Large intestine (tissue), 3 donors: ENCODE results near the gene DIAPH3. TPM values are rescaled to one million over a fixed set of nuclear protein-coding genes. Genes with fewer than 3 reads are reported as not detected.

Experiments
- DNase-seq, 2 donors: peaks; one replicate each; pipeline versions ENCODE4 v3.0.0 to v3.0.0-alpha.2; 2013
- H3K27ac ChIP-seq: one replicate; pipeline ENCODE4 v1.5.1; 2013; ENCODE audit warnings: low read length
- H3K27me3 ChIP-seq: 2 replicates; pipeline ENCODE4 v1.6.1; 2013; ENCODE audit warnings: low read length; ENCODE audit not compliant: control insufficient read depth, insufficient read depth
- H3K36me3 ChIP-seq: 2 replicates; pipeline ENCODE4 v1.6.1; 2013; ENCODE audit warnings: low read length; ENCODE audit not compliant: control insufficient read depth, insufficient read depth
- H3K4me1 ChIP-seq: one replicate; pipeline ENCODE4 v1.6.1; 2013; ENCODE audit warnings: low read length; ENCODE audit not compliant: control insufficient read depth, insufficient read depth
- H3K4me3 ChIP-seq: one replicate; pipeline ENCODE4 v1.5.1; 2013; ENCODE audit warnings: low read length
- H3K9me3 ChIP-seq: one replicate; pipeline ENCODE4 v1.6.1; 2013; ENCODE audit warnings: mild to moderate bottlenecking, low read depth, low read length, moderate library complexity; ENCODE audit not compliant: control insufficient read depth
- WGBS: methylation state at CpG from one replicate; pipeline ENCODE4 v1.1.5; 2013; ENCODE audit warnings: low lambda C conversion rate; ENCODE audit not compliant: insufficient coverage; 5-methylcytosine and 5-hydroxymethylcytosine counted together
- polyA plus RNA-seq: library from polyadenylated mRNA; unstranded; fragments of 120-200 nt; gene quantifications from one replicate; pipeline ENCODE4 v1.2.1, GENCODE V29; 2013

DIAPH3 gene
- polyA plus RNA-seq, 1 donor: 5.3 TPM

DNA sequence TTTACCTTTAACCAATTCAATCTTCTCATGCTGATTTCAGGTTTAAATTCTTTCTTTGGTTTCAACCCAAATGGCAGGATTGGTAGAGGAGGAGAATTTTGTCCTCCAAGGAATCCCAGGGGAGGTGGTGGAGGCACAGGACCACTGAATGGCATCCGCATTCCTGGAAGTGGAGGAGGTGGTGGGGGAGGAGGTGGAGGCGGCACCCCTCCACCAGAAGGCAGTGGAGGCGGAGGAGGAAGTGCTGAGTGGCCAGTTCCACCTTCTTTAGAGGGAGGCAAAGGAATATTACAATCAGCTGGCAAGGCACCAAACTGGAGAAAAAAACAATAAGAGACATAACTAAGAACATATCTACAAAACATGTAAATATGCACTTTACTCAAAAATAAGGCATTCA, 192.9 kb downstream of the DIAPH3 start:
- peaks cover 10% of the 10 kb centered on the region for H3K4me1 ChIP-seq
- H3K27ac ChIP-seq: no peak overlapping the region
- H3K4me3 ChIP-seq: no peak overlapping the region
- H3K9me3 ChIP-seq: peaks cover 3% of the 10 kb centered on the region
- H3K36me3 ChIP-seq: no peaks in the 10 kb centered on the region
- no peak for DNase-seq
- WGBS: no CpG with 5 or more reads among the region's 3 CpGs
- H3K27me3 ChIP-seq: no peaks in the 10 kb centered on the region

GRCh38 chr13:59963827-59964226, 199.9 kb downstream of the DIAPH3 start:
- Histone ChIP-seq H3K9me3 (no peaks in the 10 kb centered on the region), H3K4me3 (no peak overlapping the region), H3K4me1 (no peaks in the 10 kb centered on the region), H3K36me3 (no peaks in the 10 kb centered on the region), H3K27ac (no peak overlapping the region), H3K27me3 (no peaks in the 10 kb centered on the region)
- WGBS: 86% methylated on average over 1 of the region's 2 CpGs
- DNase-seq: no peak

- Histone ChIP-seq H3K4me1 (no peaks in the 10 kb centered on the region), H3K27me3 (no peaks in the 10 kb centered on the region), H3K9me3 (no peaks in the 10 kb centered on the region), H3K27ac (no peak overlapping the region), H3K4me3 (no peak overlapping the region), H3K36me3 (no peaks in the 10 kb centered on the region)
- no peak for DNase-seq
These were observed 200.3 kb downstream of the DIAPH3 start for GRCh38 chr13:59963383-59963782.

DNA sequence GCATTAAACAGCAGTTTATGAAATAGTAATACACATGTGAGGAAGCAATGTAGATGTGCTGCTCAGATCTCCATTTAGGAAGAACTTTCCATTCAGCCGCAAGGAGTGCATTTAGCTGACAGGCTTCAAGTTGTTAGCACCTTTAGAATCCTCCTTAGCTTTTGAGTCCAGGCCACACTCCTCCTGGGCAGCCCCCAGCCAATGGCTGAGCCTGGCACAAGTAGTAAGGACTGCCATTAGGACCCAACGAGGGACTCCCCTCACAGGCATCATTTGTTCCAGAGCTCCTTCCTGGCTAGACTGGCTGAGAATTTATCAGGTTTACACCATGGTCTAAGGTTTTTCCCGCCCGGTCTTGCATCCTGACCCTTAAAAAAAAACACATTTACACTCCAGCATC, 201.4 kb downstream of the DIAPH3 start:
- WGBS: 100% methylated on average over 1 of the region's 4 CpGs
- Histone ChIP-seq H3K27me3 (no peaks in the 10 kb centered on the region), H3K4me3 (no peak overlapping the region), H3K36me3 (no peaks in the 10 kb centered on the region), H3K9me3 (no peaks in the 10 kb centered on the region), H3K27ac (no peak overlapping the region), H3K4me1 (no peaks in the 10 kb centered on the region)
- DNase-seq: no peak

DNA sequence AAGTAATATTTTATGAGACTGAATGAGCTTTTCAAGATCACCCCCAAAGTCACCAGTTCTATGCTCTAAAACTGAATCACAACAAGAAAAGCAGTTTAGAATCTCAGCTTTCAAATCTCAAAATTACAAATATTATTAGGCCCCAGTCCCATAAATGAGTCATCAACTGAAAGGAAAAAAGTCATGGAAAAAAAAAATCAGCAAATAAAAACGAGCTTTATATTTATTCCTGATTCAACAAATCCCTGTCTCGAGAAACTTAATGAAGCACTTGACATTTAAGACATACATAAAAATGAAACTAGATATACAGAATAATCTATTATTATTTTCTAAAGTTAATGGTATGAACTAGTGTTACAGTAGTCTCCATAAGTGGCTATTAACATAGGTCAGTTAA, 203.0 kb downstream of the DIAPH3 start:
- DNase-seq: no peak
- WGBS: 100% methylated on average over 2 of the region's 2 CpGs
- H3K36me3 ChIP-seq: no peaks in the 10 kb centered on the region
- no peak overlapping the region for H3K27ac ChIP-seq
- H3K4me3 ChIP-seq: no peak overlapping the region
- H3K9me3 ChIP-seq: no peaks in the 10 kb centered on the region
- no peaks in the 10 kb centered on the region for H3K27me3 ChIP-seq
- no peaks in the 10 kb centered on the region for H3K4me1 ChIP-seq

DNA sequence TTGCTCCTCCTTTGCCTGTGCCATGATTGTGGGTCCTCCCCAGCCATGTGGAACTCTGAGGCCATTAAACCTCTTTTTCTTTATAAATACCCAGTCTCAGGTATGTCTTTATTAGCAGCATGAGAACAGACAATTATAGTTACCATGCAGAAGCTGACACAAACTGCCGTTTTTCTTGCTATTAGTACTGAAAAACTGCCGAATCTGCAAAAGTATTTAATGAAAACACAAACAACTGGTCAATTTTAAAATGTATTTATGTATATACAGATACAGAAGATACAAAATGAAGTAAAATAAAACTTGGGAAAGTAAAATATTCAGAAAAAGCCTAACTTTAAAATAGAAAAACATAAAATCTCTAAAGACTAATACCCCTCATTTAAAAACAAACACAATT, 206.3 kb downstream of the DIAPH3 start:
- H3K36me3 ChIP-seq: no peaks in the 10 kb centered on the region
- H3K9me3 ChIP-seq: no peaks in the 10 kb centered on the region
- no peak overlapping the region for H3K4me3 ChIP-seq
- no peaks in the 10 kb centered on the region for H3K4me1 ChIP-seq
- WGBS: 100% methylated on average over 1 of the region's 2 CpGs
- no peak for DNase-seq
- no peak overlapping the region for H3K27ac ChIP-seq
- no peaks in the 10 kb centered on the region for H3K27me3 ChIP-seq

DNA sequence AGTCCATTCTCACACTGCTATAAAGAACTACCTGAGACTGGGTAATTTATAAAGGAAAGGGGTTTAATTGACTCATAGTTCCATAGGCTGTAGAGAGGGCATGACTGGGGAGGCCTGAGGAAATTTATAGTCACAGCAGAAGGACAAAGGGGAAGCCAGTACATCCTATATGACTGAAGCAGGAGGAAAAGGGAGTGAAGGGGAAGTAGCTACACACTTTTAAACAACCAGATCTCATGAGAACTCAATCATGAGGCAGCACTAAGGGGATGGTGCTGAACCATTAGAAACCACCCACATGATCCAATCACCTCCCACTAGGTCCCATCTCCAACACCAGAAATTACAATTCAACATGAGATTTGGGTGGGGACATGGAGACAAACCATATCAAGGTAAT, 209.1 kb downstream of the DIAPH3 start:
- no peak overlapping the region for H3K27ac ChIP-seq
- H3K36me3 ChIP-seq: no peaks in the 10 kb centered on the region
- H3K4me3 ChIP-seq: no peak overlapping the region
- DNase-seq: no peak
- H3K9me3 ChIP-seq: no peaks in the 10 kb centered on the region
- no peaks in the 10 kb centered on the region for H3K27me3 ChIP-seq
- no peaks in the 10 kb centered on the region for H3K4me1 ChIP-seq

GRCh38 chr13:59951011-59951410, 212.7 kb downstream of the DIAPH3 start:
- Histone ChIP-seq H3K27ac (no peak overlapping the region), H3K36me3 (no peaks in the 10 kb centered on the region), H3K4me1 (no peaks in the 10 kb centered on the region), H3K4me3 (no peak overlapping the region), H3K27me3 (no peaks in the 10 kb centered on the region), H3K9me3 (no peaks in the 10 kb centered on the region)
- no CpG with 5 or more reads among the region's 2 CpGs for WGBS
- no peak for DNase-seq

- 100% methylated on average over 1 of the region's 2 CpGs for WGBS
- no peaks in the 10 kb centered on the region for H3K9me3 ChIP-seq
- no peak overlapping the region for H3K27ac ChIP-seq
- no peak for DNase-seq
- no peaks in the 10 kb centered on the region for H3K36me3 ChIP-seq
- no peak overlapping the region for H3K4me3 ChIP-seq
- H3K4me1 ChIP-seq: no peaks in the 10 kb centered on the region
- H3K27me3 ChIP-seq: no peaks in the 10 kb centered on the region
These were observed 213.5 kb downstream of the DIAPH3 start for GRCh38 chr13:59950266-59950665.

DNA sequence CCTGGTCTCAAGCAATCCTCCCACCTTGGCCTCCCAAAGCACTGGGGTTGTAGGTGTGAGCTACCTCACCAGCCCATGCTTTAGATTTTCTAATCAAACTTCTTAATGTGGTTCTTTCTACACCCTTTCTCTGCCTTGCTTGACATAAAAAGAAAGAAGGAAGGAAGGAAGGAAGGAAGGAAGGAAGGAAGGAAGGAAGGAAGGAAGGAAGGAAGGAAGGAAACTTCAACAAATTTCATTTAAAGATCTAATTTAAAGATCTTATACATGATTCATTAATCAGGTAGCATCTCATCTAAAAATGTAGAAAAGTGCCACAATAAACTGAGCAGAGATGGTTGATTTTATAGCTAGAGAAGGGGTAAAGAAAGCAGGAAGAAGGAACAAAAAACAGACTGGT, 215.0 kb downstream of the DIAPH3 start:
- no peak for DNase-seq
- Histone ChIP-seq H3K36me3 (no peaks in the 10 kb centered on the region), H3K27ac (no peak overlapping the region), H3K9me3 (no peaks in the 10 kb centered on the region), H3K27me3 (no peaks in the 10 kb centered on the region), H3K4me1 (no peaks in the 10 kb centered on the region), H3K4me3 (no peak overlapping the region)

DNA sequence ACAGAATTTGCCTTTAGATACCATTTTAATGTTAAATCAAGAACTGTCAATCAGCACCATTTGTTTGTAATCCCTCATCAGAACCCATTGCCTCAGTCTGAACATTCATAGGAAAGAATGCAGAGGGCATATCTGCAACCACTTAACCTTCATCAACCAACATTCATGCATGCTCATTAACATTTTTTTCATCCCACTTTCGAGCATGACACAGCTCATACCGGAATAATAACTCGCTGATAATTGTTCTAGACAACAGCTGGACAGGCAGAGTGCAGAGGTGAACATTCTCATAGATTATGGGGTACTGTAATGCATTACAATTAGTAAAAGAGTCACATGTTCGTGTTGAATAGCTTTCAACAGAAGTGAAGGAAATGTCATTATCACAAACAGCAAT, 216.8 kb downstream of the DIAPH3 start:
- Histone ChIP-seq H3K4me3 (no peak overlapping the region), H3K9me3 (no peaks in the 10 kb centered on the region)

More for the DNA sequence above, 216.8 kb downstream of the DIAPH3 start:
- H3K4me1 ChIP-seq: no peaks in the 10 kb centered on the region
- no peaks in the 10 kb centered on the region for H3K36me3 ChIP-seq
- no peaks in the 10 kb centered on the region for H3K27me3 ChIP-seq
- DNase-seq: no peak
- WGBS: 80% methylated on average over 1 of the region's 4 CpGs
- H3K27ac ChIP-seq: no peak overlapping the region
